HEK293 (cell line): ENCODE measurements around the gene EBF4.

Experiments
- YY1 ChIP-seq: fragments of 450-650 bp; formaldehyde crosslinking; IDR thresholded peaks from 2 replicates; pipeline ENCODE4 v1.5.1; 2018; ENCODE audit warnings: missing biosample characterization, missing genetic modification characterization
- ZNF184 ChIP-seq: fragments of 450-650 bp; IDR thresholded peaks from 2 replicates; pipeline ENCODE4 v1.5.1; 2018; ENCODE audit warnings: missing biosample characterization, mild to moderate bottlenecking, missing genetic modification characterization

DNA sequence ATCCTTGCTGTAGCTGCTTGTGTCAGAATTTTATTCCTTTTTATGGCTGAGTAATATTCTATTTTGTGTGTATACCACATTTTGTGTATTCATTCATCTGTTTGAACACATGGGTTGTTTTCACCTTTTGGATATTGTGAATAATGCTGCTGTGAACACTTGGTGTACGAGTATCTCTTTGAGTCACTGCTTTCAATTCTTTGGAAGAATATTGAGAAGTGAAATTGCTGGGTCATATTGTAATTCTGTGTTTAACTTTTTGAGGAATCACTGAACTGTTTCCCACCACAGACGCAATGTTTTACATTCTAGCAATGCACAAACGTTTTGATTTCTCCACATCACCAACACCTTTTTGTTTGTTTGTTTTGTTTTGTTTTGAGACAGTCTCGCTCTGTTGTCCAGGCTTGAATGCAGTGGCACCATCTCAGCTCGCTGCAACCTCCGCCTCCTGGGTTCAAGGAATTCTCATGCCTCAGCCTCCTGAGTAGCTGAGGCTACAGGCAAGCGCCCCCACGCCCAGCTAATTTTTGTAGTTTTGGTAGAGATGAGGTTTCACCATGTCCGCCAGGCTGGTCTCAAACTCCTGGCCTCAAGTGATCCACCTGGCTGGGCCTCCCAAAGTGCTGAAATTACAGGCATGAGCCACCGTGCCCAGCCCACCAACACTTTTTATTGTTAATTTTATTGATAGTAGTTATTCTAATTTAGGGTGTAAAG, 86.2 kb downstream of the EBF4 start:
- TF ChIP-seq ZNF184 (tag by site-specific recombination) (no peak), YY1 (tag by site-specific recombination) (no peak)
